GM12892 (cell line): ENCODE data around the gene RPL31.

Experiments
- DNase-seq: peaks from one replicate; pipeline ENCODE4 v3.0.0; 2011; ENCODE audit not compliant: insufficient read length
- FAIRE-seq: peaks from 2 replicates; lab custom pipeline; 2011; peaks lifted over from hg19 to GRCh38; lab: Jason Lieb, UNC
- POLR2A ChIP-seq: IDR thresholded peaks from 2 replicates; pipeline ENCODE4 v1.6.1; 2011; ENCODE audit warnings: low read depth, low read length, control low read depth
- POLR2AphosphoS5 ChIP-seq: IDR thresholded peaks from 2 replicates; pipeline ENCODE4 v1.6.1; 2011; ENCODE audit warnings: low read depth, low read length, control low read depth
- TAF1 ChIP-seq: IDR thresholded peaks from 2 replicates; pipeline ENCODE4 v1.6.1; 2011; ENCODE audit warnings: low read depth, mild to moderate bottlenecking, control low read depth, low read length, borderline replicate concordance

Gene RPL31

DNA sequence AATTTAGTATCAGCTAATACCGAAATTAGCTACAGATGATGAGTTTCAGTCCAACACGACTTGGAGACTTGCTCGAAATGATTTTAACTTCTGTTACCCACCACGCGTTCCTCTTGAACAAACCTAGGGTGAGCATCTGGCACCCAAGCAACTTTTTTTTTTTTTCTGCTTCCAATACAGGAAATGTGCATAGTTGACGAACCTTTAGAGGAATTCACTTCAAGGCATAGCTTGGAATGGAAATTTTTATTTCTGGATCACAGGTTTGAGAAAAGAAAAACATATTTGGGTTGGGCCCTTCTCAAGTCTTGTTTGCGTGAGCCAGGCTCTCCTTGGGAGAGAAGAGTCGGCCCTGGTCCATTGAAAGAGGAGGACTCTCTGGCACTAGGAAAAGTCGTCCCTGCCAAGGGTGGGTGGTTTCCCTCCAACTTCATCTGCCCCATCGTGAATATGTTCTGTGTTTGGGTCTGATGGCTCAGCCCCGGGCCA lies 37.4 kb upstream of the RPL31 start:
- DNase-seq (no peak), FAIRE-seq (no peak)
- TF ChIP-seq POLR2AphosphoS5 (no peak), POLR2A (no peak), TAF1 (no peak)

GRCh38 chr2:100965596-100965995 lies 36.5 kb upstream of the RPL31 start:
- no peak for FAIRE-seq
- TF ChIP-seq TAF1 (no peak), POLR2A (no peak), POLR2AphosphoS5 (no peak)

GRCh38 chr2:100967716-100968115 lies 34.4 kb upstream of the RPL31 start:
- FAIRE-seq (no peak), DNase-seq (no peak)
- TF ChIP-seq POLR2A, result no peak
- TF ChIP-seq TAF1, result no peak
- TF ChIP-seq POLR2AphosphoS5, result no peak

More at GRCh38 chr2:100965596-100965995, 36.5 kb upstream of the RPL31 start:
- DNase-seq, result no peak

DNA sequence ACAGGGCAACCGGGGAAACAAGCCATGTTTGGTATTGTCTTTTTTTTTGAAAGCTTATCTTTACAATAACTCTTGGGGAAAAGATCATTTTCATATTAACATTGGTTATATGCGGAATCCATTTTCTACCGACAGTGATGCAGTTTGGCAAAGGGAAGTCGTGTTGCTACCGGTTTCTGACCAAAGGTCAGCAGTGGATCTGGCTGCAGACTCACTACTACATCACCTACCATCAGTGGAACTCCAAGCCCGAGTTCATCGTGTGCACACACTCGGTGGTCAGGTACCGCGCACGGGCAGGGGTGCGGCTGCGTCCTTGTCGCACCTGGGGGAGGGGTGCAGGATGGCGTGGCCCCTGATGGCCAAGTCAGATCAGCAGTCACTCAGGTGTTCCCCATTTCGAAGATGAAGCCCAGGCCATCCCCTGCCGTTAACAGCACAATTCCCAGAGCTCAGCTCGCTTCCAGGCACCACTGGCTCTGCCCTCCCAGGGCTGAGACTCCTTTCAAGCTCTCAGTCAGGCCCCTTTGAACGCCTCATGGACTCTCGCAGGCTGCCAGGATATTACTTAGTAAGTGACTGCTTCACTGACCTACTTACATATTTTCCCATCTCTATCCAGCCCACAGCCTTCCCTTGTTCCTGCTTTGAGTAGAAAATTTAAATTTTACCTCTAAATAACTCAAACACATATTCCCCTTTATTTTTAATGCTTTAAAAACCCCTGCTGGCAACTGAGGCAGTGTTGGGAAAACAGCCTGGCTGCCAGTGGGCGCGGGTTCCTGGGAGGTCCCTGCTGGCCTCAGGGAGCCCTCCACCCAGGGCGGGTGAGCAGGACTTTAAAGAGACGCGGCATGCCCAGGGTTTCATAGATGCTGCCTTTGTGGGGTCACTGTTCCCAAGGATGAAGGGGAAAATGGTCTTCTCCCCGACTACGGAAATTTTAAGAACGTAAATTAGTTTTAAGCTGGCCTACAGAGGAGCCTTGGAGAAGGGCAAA lies 33.6 kb upstream of the RPL31 start:
- FAIRE-seq (no peak), DNase-seq (no peak)
- TF ChIP-seq POLR2AphosphoS5 (no peak), TAF1 (no peak), POLR2A (no peak)

GRCh38 chr2:100969998-100970397 lies 32.1 kb upstream of the RPL31 start:
- no peak for FAIRE-seq
- no peak for TF ChIP-seq TAF1
- TF ChIP-seq POLR2A, result no peak
- TF ChIP-seq POLR2AphosphoS5, result no peak
- DNase-seq, result no peak

DNA sequence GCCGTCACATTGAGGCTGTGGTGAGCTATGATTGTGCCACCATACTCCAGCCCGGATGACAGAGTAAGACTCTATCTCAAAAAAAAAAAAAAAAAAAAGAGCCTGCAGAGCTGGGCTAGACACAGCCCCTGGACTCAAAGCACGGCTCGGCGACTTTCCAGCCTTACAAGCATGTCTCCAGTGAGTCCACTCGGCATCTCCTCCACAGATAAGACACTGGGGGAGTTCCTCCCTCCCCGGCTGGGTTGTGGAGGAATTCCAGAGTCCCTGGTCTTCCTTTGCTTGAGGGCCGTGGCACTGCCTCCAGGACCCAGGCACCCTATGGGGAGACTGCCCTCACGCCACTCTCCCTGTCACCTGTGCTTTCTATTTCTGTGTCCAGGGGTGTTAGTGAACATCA lies 30.9 kb upstream of the RPL31 start:
- FAIRE-seq, result no peak
- TF ChIP-seq TAF1, result no peak
- TF ChIP-seq POLR2AphosphoS5, result no peak
- TF ChIP-seq POLR2A, result no peak

GRCh38 chr2:100972452-100972851 lies 29.6 kb upstream of the RPL31 start:
- DNase-seq, result no peak
- TF ChIP-seq POLR2A (no peak), POLR2AphosphoS5 (no peak), TAF1 (no peak)
- no peak for FAIRE-seq

More for the DNA sequence above, 30.9 kb upstream of the RPL31 start:
- no peak for DNase-seq

DNA sequence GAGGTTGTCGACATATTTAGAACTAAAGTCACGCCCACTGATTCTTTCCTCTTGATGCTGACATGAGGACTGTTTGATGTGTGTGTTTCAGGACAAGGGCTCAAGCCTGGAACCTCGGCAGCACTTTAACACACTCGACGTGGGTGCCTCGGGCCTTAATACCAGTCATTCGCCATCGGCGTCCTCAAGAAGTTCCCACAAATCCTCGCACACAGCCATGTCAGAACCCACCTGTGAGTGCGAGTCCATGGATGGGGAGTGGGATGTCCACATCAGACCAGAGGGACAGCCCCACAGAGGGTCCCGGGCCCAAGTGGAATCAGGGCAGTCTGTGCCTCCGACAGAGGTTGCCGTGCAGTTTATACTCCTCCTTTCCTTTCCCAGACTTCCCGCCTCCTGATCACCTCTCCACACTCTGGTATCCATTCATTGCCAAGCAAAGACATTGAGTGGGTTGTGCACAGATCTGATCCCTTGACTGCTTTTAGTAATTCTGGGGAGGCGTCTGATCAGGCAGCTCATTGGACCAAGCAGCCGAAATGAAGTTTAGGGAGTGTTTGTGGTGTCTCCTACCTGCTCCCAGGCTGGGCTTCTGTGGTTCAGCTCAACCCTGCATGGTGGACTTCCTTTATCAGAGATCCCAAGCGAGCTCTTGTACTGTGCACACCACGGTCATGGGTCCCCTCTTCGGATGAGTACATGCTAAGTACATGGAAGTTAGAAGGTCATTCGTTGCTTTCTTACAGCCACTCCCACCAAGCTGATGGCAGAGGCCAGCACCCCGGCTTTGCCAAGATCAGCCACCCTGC lies 27.2 kb upstream of the RPL31 start:
- DNase-seq (no peak), FAIRE-seq (no peak)
- no peak for TF ChIP-seq POLR2AphosphoS5
- TF ChIP-seq TAF1, result no peak
- no peak for TF ChIP-seq POLR2A

- FAIRE-seq (no peak), DNase-seq (no peak)
- TF ChIP-seq POLR2AphosphoS5 (no peak), TAF1 (no peak), POLR2A (no peak)
Measured at GRCh38 chr2:100975521-100975785, 26.6 kb upstream of the RPL31 start.

DNA sequence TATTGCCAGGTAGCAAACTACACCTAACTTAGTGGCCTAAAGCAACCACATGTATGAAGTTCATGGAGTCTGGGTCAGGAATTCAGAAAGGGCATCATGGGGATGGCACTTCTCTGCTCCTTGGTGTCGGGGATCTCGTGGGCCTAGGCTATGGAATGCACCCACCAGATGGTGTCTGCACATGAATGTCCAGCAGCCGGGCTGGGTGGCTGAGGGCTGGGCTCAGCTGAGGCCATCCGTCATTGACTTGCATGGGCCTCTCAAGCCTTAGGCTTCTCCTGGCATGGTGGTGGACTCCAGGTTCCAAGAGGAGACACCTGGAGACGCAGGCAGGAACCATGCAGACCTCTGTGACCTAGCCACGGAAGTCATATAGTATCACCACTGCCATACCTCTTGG lies 26.0 kb upstream of the RPL31 start:
- no peak for TF ChIP-seq TAF1
- no peak for DNase-seq
- no peak for FAIRE-seq

- TF ChIP-seq POLR2A (no peak), TAF1 (no peak), POLR2AphosphoS5 (no peak)
- DNase-seq, result peak; percentile 55
- FAIRE-seq, result peak; percentile 92
Measured at GRCh38 chr2:100976645-100977391, 25.3 kb upstream of the RPL31 start.
